ENCODE measurements around the gene SMAD3. TPM values are rescaled to one million over a fixed set of nuclear protein-coding genes. Genes with fewer than 3 reads are reported as not detected.

The SMAD3 gene
- total RNA-seq, 2 experiments from 2014 or later: 41.2 to 77.8 TPM

DNA sequence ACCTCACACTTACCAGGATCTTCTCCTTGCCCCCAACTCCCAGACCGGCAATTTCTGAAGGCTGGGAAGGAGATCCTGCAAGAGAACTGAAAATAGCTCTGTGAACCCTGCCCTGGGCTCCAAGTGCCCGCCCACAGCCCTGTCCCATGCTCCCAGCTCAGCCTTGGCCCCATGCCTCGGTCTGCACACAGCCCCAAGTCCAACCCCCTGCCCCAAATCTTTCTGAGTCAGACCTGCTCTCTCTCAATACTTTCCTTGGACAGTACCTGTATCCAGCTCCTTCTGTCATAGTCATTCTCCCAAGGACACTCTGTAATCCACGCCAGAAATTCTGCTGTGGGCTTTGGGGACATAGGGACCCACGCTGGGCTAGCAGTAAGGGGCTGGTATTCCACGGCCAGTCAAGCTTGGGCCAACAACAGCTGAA, 6.3 kb upstream of the SMAD3 start:
- Histone ChIP-seq H3K4me3 (ENCODE audit: low read depth, low read length, poor library complexity, severe bottlenecking) (no peak overlapping the region), H3K36me3 (ENCODE audit: insufficient read depth, low read length) (no peaks in the 10 kb centered on the region), H3K4me1 (ENCODE audit: insufficient read depth, low read length, poor library complexity, severe bottlenecking) (peaks cover 7% of the 10 kb centered on the region), H3K4me2 (ENCODE audit: low read length) (no peak overlapping the region), H3K27ac (ENCODE audit: low read depth, low read length, poor library complexity, severe bottlenecking) (no peak overlapping the region), H3K9me2 (ENCODE audit: insufficient read depth, low read length) (no peaks in the 10 kb centered on the region), H3K9me3 (ENCODE audit: low read length) (no peaks in the 10 kb centered on the region), H3K79me2 (ENCODE audit: insufficient read depth, low read depth, low read length) (no peaks in the 10 kb centered on the region), H2AFZ (ENCODE audit: low read length) (no peak overlapping the region), H4K20me1 (ENCODE audit: insufficient read depth, low read length) (no peaks in the 10 kb centered on the region)
- ChIA-PET CTCF (ENCODE audit: unreplicated experiment) (no interaction called here), POLR2A (no interaction called here)
- intact Hi-C loops (cut with micrococcal nuclease; ENCODE audit: unreplicated experiment): no loop called here
- DNase-seq (ENCODE audit: low spot score): no peak
- no TSS peak for BruUV-seq (replicated peaks)
- TF ChIP-seq CTCF (conservative IDR thresholded peaks at IDR 0.05; ENCODE audit: low read length) (no peak), EZH2phosphoT487 (IDR thresholded peaks at IDR 0.05; ENCODE audit: borderline replicate concordance, low read depth, low read length) (no peak)

GRCh38 chr15:67061811-67062368, 3.5 kb upstream of the SMAD3 start:
- no peak for DNase-seq (ENCODE audit: low spot score)
- peaks cover 8% of the 10 kb centered on the region for H3K4me1 ChIP-seq (ENCODE audit: insufficient read depth, low read length, poor library complexity, severe bottlenecking)
- no peaks in the 10 kb centered on the region for H3K9me3 ChIP-seq (ENCODE audit: low read length)
- peaks cover 4% of the 10 kb centered on the region; the same call in 1 of the 2 replicates for H3K36me3 ChIP-seq (ENCODE audit: insufficient read depth, low read length)
- TF ChIP-seq CTCF (conservative IDR thresholded peaks at IDR 0.05; ENCODE audit: low read length) (no peak), EZH2phosphoT487 (IDR thresholded peaks at IDR 0.05; ENCODE audit: borderline replicate concordance, low read depth, low read length) (no peak)
- BruUV-seq (replicated peaks): no TSS peak
- CTCF ChIA-PET (ENCODE audit: unreplicated experiment): interaction anchor here (0.8 kb wide), 1 partner anchor 19 kb away, joined by 3 read pairs; no protein-coding TSS in a partner anchor
- no peak overlapping the region for H2AFZ ChIP-seq (ENCODE audit: low read length)
- H3K4me3 ChIP-seq (ENCODE audit: low read depth, low read length, poor library complexity, severe bottlenecking): no peak overlapping the region
- POLR2A ChIA-PET: interaction anchor here (0.9 to 1.1 kb wide), 3 partner anchors 12 to 73 kb away, joined by 3 to 4 read pairs (median 3); no protein-coding TSS in a partner anchor
- H3K27ac ChIP-seq (ENCODE audit: low read depth, low read length, poor library complexity, severe bottlenecking): no peak overlapping the region
- intact Hi-C loops (cut with micrococcal nuclease; ENCODE audit: unreplicated experiment): no loop called here
- no peak overlapping the region for H3K4me2 ChIP-seq (ENCODE audit: low read length)
- H4K20me1 ChIP-seq (ENCODE audit: insufficient read depth, low read length): 0 out of 2 replicates have a peak, but pooled peaks cover 7% of the 10 kb centered on the region
- no peaks in the 10 kb centered on the region for H3K9me2 ChIP-seq (ENCODE audit: insufficient read depth, low read length)
- peaks cover 9% of the 10 kb centered on the region for H3K79me2 ChIP-seq (ENCODE audit: insufficient read depth, low read depth, low read length)

GRCh38 chr15:67062369-67062985, 2.9 kb upstream of the SMAD3 start:
- Histone ChIP-seq H3K27ac (ENCODE audit: low read depth, low read length, poor library complexity, severe bottlenecking) (no peak overlapping the region), H3K9me2 (ENCODE audit: insufficient read depth, low read length) (no peaks in the 10 kb centered on the region), H4K20me1 (ENCODE audit: insufficient read depth, low read length) (peaks cover 11% of the 10 kb centered on the region; the same call in 1 of the 2 replicates), H3K4me3 (ENCODE audit: low read depth, low read length, poor library complexity, severe bottlenecking) (no peak overlapping the region), H2AFZ (ENCODE audit: low read length) (no peak overlapping the region), H3K4me2 (ENCODE audit: low read length) (no peak overlapping the region), H3K9me3 (ENCODE audit: low read length) (no peaks in the 10 kb centered on the region), H3K4me1 (ENCODE audit: insufficient read depth, low read length, poor library complexity, severe bottlenecking) (peaks cover 8% of the 10 kb centered on the region), H3K36me3 (ENCODE audit: insufficient read depth, low read length) (peaks cover 9% of the 10 kb centered on the region; the same call in 1 of the 2 replicates), H3K79me2 (ENCODE audit: insufficient read depth, low read depth, low read length) (peaks cover 15% of the 10 kb centered on the region)
- no peak for DNase-seq (ENCODE audit: low spot score)
- intact Hi-C loops (cut with micrococcal nuclease; ENCODE audit: unreplicated experiment): no loop called here
- TF ChIP-seq CTCF (conservative IDR thresholded peaks at IDR 0.05; ENCODE audit: low read length) (no peak), EZH2phosphoT487 (IDR thresholded peaks at IDR 0.05; ENCODE audit: borderline replicate concordance, low read depth, low read length) (no peak)
- ChIA-PET POLR2A (interaction anchor here (0.9 to 1.1 kb wide), 3 partner anchors 12 to 72 kb away, joined by 3 to 4 read pairs (median 3); no protein-coding TSS in a partner anchor), CTCF (ENCODE audit: unreplicated experiment) (no interaction called here)
- no TSS peak for BruUV-seq (replicated peaks)
